NCI-H2029 treated with DMSO at 0.1 percent for 48 hours (cell line): Measurements from ENCODE around the gene FAM210A.

Source experiments
- DNase-seq: peaks from one replicate; lab custom pipeline; 2025; lab: John Stamatoyannopoulos, UW

The FAM210A gene

GRCh38 chr18:13620818-13621445, 105.4 kb downstream of the FAM210A start:
- no peak for DNase-seq

- no peak for DNase-seq
Measured at GRCh38 chr18:13620206-13620672, 106.1 kb downstream of the FAM210A start.

GRCh38 chr18:13619505-13620205, 106.7 kb downstream of the FAM210A start:
- no peak for DNase-seq

- DNase-seq = no peak
Measured at GRCh38 chr18:13618760-13619438, 107.5 kb downstream of the FAM210A start.

GRCh38 chr18:13617826-13618515, 108.4 kb downstream of the FAM210A start:
- no peak for DNase-seq

GRCh38 chr18:13616525-13617035, 109.8 kb downstream of the FAM210A start:
- no peak for DNase-seq

- no peak for DNase-seq
Measured at GRCh38 chr18:13616041-13616440, 110.3 kb downstream of the FAM210A start.

- no peak for DNase-seq
Measured at GRCh38 chr18:13615432-13615861, 110.9 kb downstream of the FAM210A start.

GRCh38 chr18:13614641-13615288, 111.6 kb downstream of the FAM210A start:
- DNase-seq = no peak

- DNase-seq = no peak
Measured at GRCh38 chr18:13613591-13614501, 112.5 kb downstream of the FAM210A start.
